HepG2 (cell line): Measurements from ENCODE around the gene PBX2. TPM values are rescaled to one million over a fixed set of nuclear protein-coding genes. Genes with fewer than 3 reads are reported as not detected.
"Not testable (repeated sequence)": the region's sequence is repeated elsewhere in the genome, so short reads cannot be mapped to it uniquely, and the experiment has no call there.

ENCODE experiments used
- ATAC-seq: fragments of 200-7000 bp; cut with Tn5 transposase; 3 replicates; pipeline ENCODE4 v1.9.1; 2020; ENCODE audit warnings: mild to moderate bottlenecking, moderate library complexity
- BruUV-seq: library from RNA; stranded (reverse); fragments of 400-500 nt; replicated peaks from 2 replicates; lab custom pipeline; 2021; lab: Mats Ljungman, UMichigan
- CTCF ChIA-PET: fragments of 300-600 bp; formaldehyde crosslinking; extraction: SDS; loops from one replicate; lab custom pipeline; 2021; ENCODE audit warnings: low total read pairs, inconsistent platforms, low intra/inter-chr PET ratio; lab: Yijun Ruan, JAX
- POLR2A ChIA-PET: fragments of 350-600 bp; sonication (Branson Sonifier 250); formaldehyde crosslinking; loops from one replicate; lab custom pipeline; 2020; ENCODE audit warnings: antibody characterized with exemption, inconsistent platforms; lab: Yijun Ruan, JAX
- DNase-seq: peaks from one replicate; pipeline ENCODE4 v3.0.0-alpha.2; 2015; ENCODE audit warnings: low spot score
- FAIRE-seq: peaks from 3 replicates; lab custom pipeline; 2011; peaks lifted over from hg19 to GRCh38; lab: Jason Lieb, UNC
- H2AFZ ChIP-seq: one replicate; pipeline ENCODE4 v1.6.1; 2011; ENCODE audit warnings: low read length, inconsistent platforms
- H3K27ac ChIP-seq: fragments of 300-600 bp; 3 replicates; pipeline ENCODE4 v1.8.0; 2011; ENCODE audit warnings: mixed run types, mild to moderate bottlenecking, mixed read lengths, low read length, inconsistent platforms; ENCODE audit not compliant: insufficient read depth; ENCODE audit errors: extremely low read length
- H3K27me3 ChIP-seq, 2 experiments: fragments of 200-600 bp in 1 of 2; 2 replicates in 1 of 2; 3 replicates in 1 of 2; pipeline versions ENCODE4 v1.6.0 to v1.8.0; 2011; ENCODE audit warnings: low read length in 2 of 2, mild to moderate bottlenecking in 2 of 2, moderate library complexity in 2 of 2, inconsistent platforms in 1 of 2; ENCODE audit not compliant: insufficient read depth in 2 of 2, control insufficient read depth in 1 of 2
- H3K36me3 ChIP-seq, 2 experiments: fragments of 200-600 bp in 1 of 2; replicated peaks in 1 of 2; 2 replicates in 1 of 2; 3 replicates in 1 of 2; pipeline versions ENCODE4 v1.5.1 to v1.8.0; 2011; ENCODE audit warnings: low read length in 2 of 2, inconsistent platforms in 1 of 2; ENCODE audit not compliant: insufficient read depth in 2 of 2, control insufficient read depth in 1 of 2
- H3K4me1 ChIP-seq: 2 replicates; pipeline ENCODE4 v1.5.1; 2012; ENCODE audit warnings: low read length, inconsistent platforms; ENCODE audit not compliant: insufficient read depth
- H3K4me2 ChIP-seq: 2 replicates; pipeline ENCODE4 v1.6.0; 2011; ENCODE audit warnings: low read depth, low read length, inconsistent platforms
- H3K4me3 ChIP-seq, 3 experiments: fragments of 200-600 bp in 1 of 3; sonication (generic), shearing (Covaris generic) in 1 of 3; replicated peaks in 1 of 3; 2 replicates each; pipeline ENCODE4 v1.5.1; 2011 to 2016; ENCODE audit warnings: low read length in 3 of 3, inconsistent platforms in 2 of 3, low read depth in 2 of 3, mild to moderate bottlenecking in 2 of 3, control low read depth in 1 of 3, mixed read lengths in 1 of 3; ENCODE audit not compliant: insufficient read depth in 1 of 3
- H3K79me2 ChIP-seq: one replicate; pipeline ENCODE4 v1.6.1; 2011; ENCODE audit warnings: low read length, inconsistent platforms; ENCODE audit not compliant: insufficient read depth
- H3K9ac ChIP-seq: 2 replicates; pipeline ENCODE4 v1.6.0; 2011; ENCODE audit warnings: mild to moderate bottlenecking, low read depth, low read length, inconsistent platforms; ENCODE audit not compliant: insufficient read depth
- H3K9me3 ChIP-seq: 2 replicates; pipeline ENCODE4 v1.5.1; 2012; ENCODE audit warnings: mild to moderate bottlenecking, low read length
- H4K20me1 ChIP-seq: 2 replicates; pipeline ENCODE4 v1.6.0; 2011; ENCODE audit warnings: inconsistent platforms, mild to moderate bottlenecking, low read length, moderate library complexity; ENCODE audit not compliant: insufficient read depth
- AKAP8 ChIP-seq: sonication (generic); formaldehyde crosslinking; IDR thresholded peaks from 2 replicates; pipeline ENCODE4 v1.5.1; 2020; ENCODE audit warnings: mild to moderate bottlenecking, missing genetic modification reagents
- ARID2 ChIP-seq: sonication (generic); formaldehyde crosslinking; IDR thresholded peaks from 2 replicates; pipeline ENCODE4 v1.8.1; 2022; ENCODE audit warnings: mild to moderate bottlenecking, missing genetic modification reagents, borderline replicate concordance
- ATF1 ChIP-seq: IDR thresholded peaks from 2 replicates; pipeline ENCODE4 v1.6.1; 2016; ENCODE audit warnings: mild to moderate bottlenecking, control low read depth
- HDAC2 ChIP-seq: sonication (generic); formaldehyde crosslinking; IDR thresholded peaks from 2 replicates; pipeline ENCODE4 v1.4.0; 2020; ENCODE audit warnings: missing genetic modification reagents
- IKZF1 ChIP-seq: fragments of 450-650 bp; IDR thresholded peaks from 2 replicates; pipeline ENCODE4 v1.7.1; 2016
- NFYC ChIP-seq: IDR thresholded peaks from 2 replicates; pipeline ENCODE4 v1.6.1; 2016; ENCODE audit warnings: missing genetic modification reagents, missing compliant biosample characterization
- ZFP90 ChIP-seq: sonication (generic); formaldehyde crosslinking; IDR thresholded peaks from 2 replicates; pipeline ENCODE4 v1.8.0; 2022; ENCODE audit warnings: missing genetic modification reagents, mild to moderate bottlenecking, inconsistent platforms, borderline replicate concordance
- ZNF12 ChIP-seq: sonication (generic); formaldehyde crosslinking; IDR thresholded peaks from 2 replicates; pipeline ENCODE4 v1.5.0; 2020; ENCODE audit warnings: missing genetic modification reagents
- WGBS: methylation state at CpG from one replicate; pipeline ENCODE4 v1.1.6; 2017; ENCODE audit warnings: low lambda C conversion rate; 5-methylcytosine and 5-hydroxymethylcytosine counted together
- in situ Hi-C: cut with HindIII; loops from 2 replicates; pipeline ENCODE4 v1.10.0; 2017; ENCODE audit warnings: low pct_unique_long_range_greater_than_20kb; ENCODE audit not compliant: extremely low pct_ligation_motif_present
- intact Hi-C: fragments of 100-400 bp; cut with micrococcal nuclease; formaldehyde crosslinking; loops from one replicate; pipeline ENCODE4 v1.10.0; 2022; ENCODE audit not compliant: unreplicated experiment
- polyA plus RNA-seq, 8 experiments: library from polyadenylated mRNA; depleted of rRNA in 3 of 8; stranded (reverse) in 7 of 8; unstranded in 1 of 8; fragments of >200 nt; fragmentation: Illumina TruSeq in 4 of 8; extraction: Trizol in 4 of 8; gene quantifications; 2 replicates each; pipeline versions ENCODE4 v1.2.1 to v1.2.3, GENCODE V29; 2011 to 2016; ENCODE audit warnings: low read depth in 4 of 8, missing spikeins in 1 of 8, mixed read lengths in 1 of 8; ENCODE audit not compliant: insufficient read depth in 1 of 8
- total RNA-seq, 5 experiments: library from RNA; depleted of rRNA; stranded (reverse); fragments of >200 nt; fragmentation: Illumina TruSeq; extraction: Trizol; gene quantifications; 2 replicates each; pipeline ENCODE4 v1.2.3, GENCODE V29; 2016; ENCODE audit warnings: low read depth in 1 of 5

The PBX2 gene
- total and polyA plus RNA-seq, 2 of the 13 experiments (the other 11 are each of a cell fraction or from before 2014, with no cell fraction given), result 42.3 to 77.8 TPM

GRCh38 chr6:32194825-32195651 lies 5.0 kb upstream of the PBX2 start (continued):
- TF ChIP-seq ARID2 (CRISPR knock-in tag), result peak; percentile 84
- peak; percentile 44; the same call in 1 of the 2 replicates for TF ChIP-seq ATF1 (CRISPR knock-in tag)
- peak; percentile 86 for TF ChIP-seq NFYC (CRISPR knock-in tag)
- no peak for TF ChIP-seq AKAP8 (CRISPR knock-in tag)
- TF ChIP-seq ZNF12, result no peak
- TF ChIP-seq HDAC2, result no peak

- peaks cover 56% of the 10 kb centered on the region for H3K4me1 ChIP-seq
- H3K79me2 ChIP-seq, result peaks cover 8% of the 10 kb centered on the region
- no TSS peak for BruUV-seq
- DNase-seq (no peak), ATAC-seq (no peak), FAIRE-seq (no peak)
- H3K9ac ChIP-seq, result no peak overlapping the region
- WGBS, result 88% methylated on average over 4 of the region's 4 CpGs
- H3K4me3 ChIP-seq, result no peak overlapping the region
- no peaks in the 10 kb centered on the region for H4K20me1 ChIP-seq
- no peaks in the 10 kb centered on the region for H3K9me3 ChIP-seq
- CTCF ChIA-PET, result interaction anchor here (1.7 kb wide), 1 partner anchor 75 kb away, joined by 11 read pairs; no protein-coding TSS in a partner anchor
- no peaks in the 10 kb centered on the region; a peak in 1 of 5 replicates for H3K27me3 ChIP-seq
- POLR2A ChIA-PET, result interaction anchor here (1.8 to 2.0 kb wide), 2 partner anchors 12 to 16 kb away, joined by 18 to 82 read pairs; partner anchors contain the start of genes AGPAT1 and RNF5
- H3K36me3 ChIP-seq, result no peaks in the 10 kb centered on the region
- H3K4me2 ChIP-seq, result peak overlapping the region; percentile 93; the same call in 1 of the 2 replicates
- no peak overlapping the region for H3K27ac ChIP-seq
- in situ Hi-C loops (loop anchor here (5.0 kb wide), 1 partner anchor 778 kb away; no protein-coding TSS in a partner anchor), intact Hi-C loops (no loop called here)
- TF ChIP-seq ZFP90, result no peak
- TF ChIP-seq IKZF1, result no peak
- no peak overlapping the region for H2AFZ ChIP-seq
Observed at GRCh38 chr6:32194388-32194787, 4.4 kb upstream of the PBX2 start.

GRCh38 chr6:32193096-32193495 lies 3.1 kb upstream of the PBX2 start:
- in situ Hi-C loops, result loop anchor here (5.0 kb wide), 1 partner anchor 779 kb away; no protein-coding TSS in a partner anchor
- H3K36me3 ChIP-seq, FAIRE-seq, CTCF ChIA-PET, intact Hi-C loops, H4K20me1 ChIP-seq, H3K9ac ChIP-seq, H2AFZ ChIP-seq, BruUV-seq, H3K27me3 ChIP-seq, DNase-seq, H3K27ac ChIP-seq, ATAC-seq, H3K9me3 ChIP-seq: not testable (repeated sequence)
- peaks cover 66% of the 10 kb centered on the region for H3K4me1 ChIP-seq
- peaks cover 15% of the 10 kb centered on the region for H3K79me2 ChIP-seq
- POLR2A ChIA-PET, result interaction anchor here (1.2 to 1.3 kb wide), 3 partner anchors 10 to 779 kb away, joined by 6 to 8 read pairs (median 7); partner anchors contain the start of gene AGPAT1
- H3K4me3 ChIP-seq, result peak overlapping the region in 1 of 3 experiments; percentile 42; a peak in 1 of 6 replicates
- H3K4me2 ChIP-seq, result peak overlapping the region; percentile 33
- 79% methylated on average over 13 of the region's 13 CpGs for WGBS
